Kidney tubule cell (primary cell): ENCODE results near the gene MYL12B.
A peak's percentile ranks its signal among the peaks of the same experiment; 100 is the strongest.
"Not testable (repeated sequence)": the region's sequence is repeated elsewhere in the genome, so short reads cannot be mapped to it uniquely, and the experiment has no call there.

Experiments used
- DNase-seq: peaks from one replicate; pipeline ENCODE4 v3.0.0-alpha.2; 2018; ENCODE audit warnings: low spot score

MYL12B gene

DNA sequence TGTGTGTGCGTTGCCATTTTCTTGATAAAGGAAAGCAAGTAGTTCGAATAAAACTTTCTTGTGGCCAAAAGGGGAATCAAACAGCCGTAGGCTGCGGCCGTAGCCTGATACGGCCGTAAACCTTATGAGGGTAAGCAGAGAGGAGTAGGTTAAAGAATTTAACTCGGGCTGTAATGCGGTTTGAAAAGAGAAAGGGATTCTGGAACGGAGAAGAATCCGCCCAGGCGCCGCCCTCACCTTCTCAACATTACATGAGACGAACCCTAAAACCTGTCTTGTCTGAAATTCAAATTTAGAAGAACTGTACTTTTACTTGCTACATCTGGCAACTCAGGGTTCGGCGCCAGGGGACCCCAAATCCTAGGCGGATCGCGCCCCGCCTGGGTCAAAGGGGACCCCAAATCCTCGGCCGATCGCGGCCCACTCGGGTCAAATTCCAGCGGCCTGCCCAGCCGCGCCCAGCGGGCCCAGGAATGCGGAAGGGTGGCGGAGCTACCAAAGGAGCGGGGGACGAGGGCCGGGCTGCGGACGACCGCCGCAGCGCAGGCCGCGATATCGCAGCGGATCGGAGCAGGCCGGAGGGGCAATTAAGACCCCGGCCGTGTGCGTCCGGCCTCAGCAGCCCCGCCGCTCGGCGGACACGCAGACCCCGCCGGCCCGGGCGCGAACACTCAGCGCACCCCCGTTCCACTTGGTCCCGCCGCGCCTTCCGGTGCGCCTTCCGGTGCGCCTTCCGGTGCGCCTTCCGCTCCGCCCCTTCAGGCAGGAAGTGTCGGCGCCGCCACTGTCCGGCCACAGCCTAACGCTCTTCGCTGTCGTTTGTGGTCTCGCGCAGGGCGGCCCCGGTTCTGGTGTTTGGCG is at the start of gene MYL12B:
MYL12B (plus strand) TSS at position 761 of the 861 bp plus-strand sequence. CDS start 10,766 bp downstream, outside the sequence.
- peak; percentile 88 for DNase-seq

DNA sequence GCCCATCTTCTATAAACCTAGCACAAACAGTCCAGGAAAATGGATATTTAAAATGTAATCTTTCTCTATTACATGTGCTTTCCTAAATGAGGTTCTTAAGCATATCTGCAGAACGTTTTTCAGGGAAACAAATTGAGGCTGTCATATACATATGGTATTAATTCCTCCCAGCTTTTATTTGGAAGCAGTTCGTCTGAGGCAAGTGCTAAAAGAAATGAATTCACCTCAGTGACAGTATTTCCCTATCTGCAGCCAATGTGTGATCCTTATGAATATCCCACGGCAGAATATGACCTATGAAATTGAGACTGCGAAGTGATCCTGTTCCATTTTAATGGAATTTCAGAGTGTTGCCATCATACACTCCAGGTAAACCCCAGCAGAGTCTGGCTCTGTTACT is 49.3 kb upstream of the MYL12B start:
- no peak for DNase-seq

DNA sequence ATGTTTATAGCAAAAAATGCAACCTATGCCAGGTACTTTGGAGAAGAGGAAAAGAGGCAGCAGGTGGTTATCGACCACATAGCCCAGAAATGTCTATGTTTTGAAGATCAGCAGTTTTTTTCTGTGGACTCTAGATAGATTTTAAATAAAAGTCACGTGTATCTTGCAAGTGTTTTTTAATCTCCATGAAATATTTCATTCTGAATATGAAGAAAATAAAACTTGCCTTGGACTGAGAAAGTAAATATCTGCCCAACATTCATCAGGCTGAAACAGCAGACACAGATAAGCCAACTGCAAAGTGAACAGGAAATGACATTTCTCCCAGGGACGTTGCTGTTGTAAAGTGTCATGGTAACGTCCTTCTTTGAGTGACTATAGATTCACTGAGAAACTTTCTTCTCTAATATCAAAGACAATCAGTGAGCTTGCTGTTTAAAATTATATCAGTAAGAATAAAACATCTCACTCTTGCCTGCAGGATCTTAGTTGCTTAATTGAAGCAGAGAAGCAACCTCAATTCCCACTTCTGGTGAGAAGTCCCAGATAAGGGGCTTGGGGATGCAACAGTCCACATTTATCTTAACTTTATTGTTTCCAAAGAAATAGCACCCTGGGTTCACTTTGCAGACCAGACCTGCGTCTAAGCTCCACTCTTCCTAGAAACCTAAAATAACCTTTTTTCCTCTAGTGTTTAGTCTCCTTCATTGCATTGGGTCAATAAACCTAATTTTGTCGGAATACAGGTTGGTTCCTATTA is 48.5 kb upstream of the MYL12B start:
- no peak for DNase-seq

DNA sequence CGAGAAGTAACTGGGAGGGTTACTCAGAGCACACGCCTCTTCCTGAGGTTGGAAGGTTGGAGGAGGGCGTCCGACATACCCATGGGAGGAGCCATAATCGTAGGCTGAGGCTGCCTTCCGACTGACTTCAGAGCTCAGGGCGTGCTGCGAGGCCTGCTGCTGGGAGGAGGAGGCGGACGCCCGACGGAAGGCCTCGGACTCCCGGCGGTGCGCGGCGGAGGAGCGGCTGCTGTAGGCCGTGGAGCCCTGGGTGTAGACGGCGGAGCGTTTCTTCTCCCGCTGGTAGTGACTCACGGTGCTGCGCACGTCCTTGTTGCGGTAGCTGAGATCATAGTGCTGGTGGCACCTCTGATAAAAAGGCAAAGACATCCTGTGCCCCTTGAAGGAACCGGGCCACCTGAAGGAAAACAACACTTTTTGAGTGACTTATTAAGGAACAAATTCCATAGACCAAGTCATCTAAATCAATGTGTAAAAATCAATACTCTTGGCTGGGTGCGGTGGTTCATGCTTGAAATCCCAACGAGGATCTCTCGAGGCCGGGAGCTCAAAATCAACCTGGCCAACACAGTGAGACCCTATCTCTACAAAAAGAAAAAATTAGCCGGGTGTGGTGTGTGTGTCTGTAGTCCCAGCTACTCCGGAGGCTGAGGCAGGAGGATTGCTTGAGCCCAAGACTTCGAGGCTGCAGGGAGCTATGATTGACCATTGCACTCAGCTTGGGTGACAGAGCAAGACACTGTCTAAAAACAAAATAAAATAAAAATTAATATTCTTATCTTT is 46.9 kb upstream of the MYL12B start:
- DNase-seq = no peak

DNA sequence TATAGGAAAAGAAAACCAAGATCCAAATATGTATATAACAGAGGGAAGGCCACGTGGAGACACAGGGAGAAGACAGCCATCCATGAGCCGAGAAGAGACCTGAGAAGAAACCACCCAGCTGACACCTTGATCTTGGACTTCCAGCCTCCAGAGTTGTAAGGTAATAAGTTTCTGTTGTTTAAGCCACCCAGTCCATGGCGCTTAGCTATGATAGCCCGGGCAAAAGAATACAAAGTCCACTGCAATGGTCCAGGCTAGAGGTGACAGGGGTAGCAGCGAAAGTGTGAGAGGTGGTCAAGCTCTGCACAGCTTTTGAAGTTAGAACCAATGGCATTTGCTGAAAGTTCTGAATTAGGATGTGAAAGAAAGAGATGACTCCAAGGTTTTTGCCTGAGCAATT is 44.9 kb upstream of the MYL12B start:
- no peak for DNase-seq

DNA sequence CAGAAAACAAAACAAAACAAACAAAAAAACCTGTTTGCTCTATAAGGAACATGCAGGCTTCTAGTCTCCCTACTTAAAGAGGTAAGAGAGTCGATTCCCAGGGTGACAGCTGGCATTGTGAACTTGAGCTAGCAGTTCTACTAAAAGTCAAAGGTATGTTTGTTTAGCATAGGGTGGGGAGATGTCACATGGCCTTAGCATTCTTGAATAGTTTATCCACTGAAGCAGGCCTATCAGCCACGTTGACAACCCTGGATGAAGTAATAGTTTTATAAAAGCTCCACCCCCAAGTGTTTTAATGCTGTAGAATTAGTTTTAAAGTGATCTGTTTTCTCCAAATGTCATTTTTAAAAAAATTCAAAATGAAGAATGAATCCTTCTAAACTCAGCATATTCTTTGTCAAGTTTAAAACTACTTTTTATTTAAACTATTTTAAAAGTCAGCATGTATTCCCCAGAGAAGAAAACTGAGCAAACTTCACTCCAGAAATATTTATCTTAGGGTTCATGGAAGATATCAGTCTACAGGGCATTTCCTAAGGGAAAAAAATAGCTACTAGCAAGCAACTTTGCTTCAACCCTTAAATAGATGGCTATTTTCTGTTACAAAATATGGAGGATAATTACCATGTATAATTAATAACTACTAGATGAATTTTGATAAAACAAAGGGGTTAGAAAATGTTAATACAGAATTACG is 43.8 kb upstream of the MYL12B start:
- peak; percentile 14 for DNase-seq

DNA sequence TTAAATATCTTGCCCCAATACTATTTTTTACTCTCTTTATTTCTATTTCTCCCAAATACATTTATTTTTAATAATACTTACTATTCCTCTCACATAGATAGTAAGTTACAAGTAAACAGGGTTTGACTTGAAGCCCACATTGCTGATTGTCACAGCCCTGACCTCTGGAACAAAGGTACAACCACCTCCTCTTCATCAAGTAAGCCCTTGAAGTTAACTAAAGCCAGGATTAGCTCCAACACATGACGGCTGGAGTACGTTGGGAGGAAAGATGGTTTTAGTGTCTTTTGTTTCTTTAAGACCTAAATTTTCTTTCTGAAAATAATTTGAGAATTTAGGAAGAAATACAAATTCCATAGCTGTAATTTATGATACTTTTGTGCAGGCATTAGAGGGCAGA is 43.1 kb upstream of the MYL12B start:
- no peak for DNase-seq

DNA sequence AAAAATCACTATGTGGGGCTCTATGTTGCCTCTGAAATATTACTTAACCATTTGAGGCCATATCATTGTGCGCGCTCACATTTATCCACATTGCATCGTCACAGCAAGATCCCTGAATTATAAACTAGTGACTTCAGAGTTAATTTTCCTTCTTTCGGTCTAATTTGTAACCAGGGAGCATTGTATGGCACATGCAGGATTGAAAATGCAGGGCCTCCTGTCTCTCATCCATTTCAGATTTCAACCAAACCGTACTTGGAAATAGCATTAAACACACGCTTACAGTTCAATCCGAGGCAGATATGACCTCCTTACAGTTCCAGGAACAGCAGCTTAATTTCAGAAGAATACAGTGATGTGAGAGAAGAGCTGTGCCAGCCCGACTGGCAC is 42.7 kb upstream of the MYL12B start:
- no peak for DNase-seq

DNA sequence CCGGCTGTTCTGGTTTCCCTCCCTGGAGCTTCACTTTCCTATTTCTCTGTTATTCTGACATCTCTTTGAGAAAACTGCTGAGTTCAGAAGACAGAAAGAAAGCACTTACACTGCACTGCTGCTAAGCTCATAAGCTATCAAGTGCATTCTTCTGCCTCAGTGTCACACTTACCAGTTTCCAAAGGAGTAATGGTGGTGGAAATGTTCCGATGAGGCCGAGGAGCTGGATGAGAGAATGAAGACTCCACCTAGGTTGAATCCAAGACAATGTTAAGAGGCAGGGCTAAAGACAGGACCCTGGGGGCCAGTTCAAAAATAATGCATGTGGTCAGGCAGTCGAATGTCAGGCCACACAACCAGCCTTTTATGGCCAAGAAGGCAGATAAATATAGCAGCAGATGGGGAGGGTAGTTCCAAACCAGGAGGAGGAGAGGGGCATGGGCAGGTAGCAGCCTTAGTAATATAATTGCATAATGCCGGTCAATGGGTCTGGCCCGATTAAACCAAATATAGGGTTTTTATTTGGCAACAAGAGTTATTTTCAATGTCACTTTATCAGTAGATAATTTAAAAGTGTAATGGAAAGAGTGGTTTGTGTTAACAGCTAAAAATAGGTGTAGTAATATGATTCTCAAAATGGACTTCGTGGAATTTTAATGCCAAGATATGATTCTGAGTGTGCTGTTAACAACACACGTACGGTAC is 42.1 kb upstream of the MYL12B start, which contains the start of gene MYOM1:
MYOM1 (minus strand) TSS at position 338 of the 705 bp plus-strand sequence. CDS start 4,745 bp downstream, outside the sequence.
- no peak for DNase-seq

DNA sequence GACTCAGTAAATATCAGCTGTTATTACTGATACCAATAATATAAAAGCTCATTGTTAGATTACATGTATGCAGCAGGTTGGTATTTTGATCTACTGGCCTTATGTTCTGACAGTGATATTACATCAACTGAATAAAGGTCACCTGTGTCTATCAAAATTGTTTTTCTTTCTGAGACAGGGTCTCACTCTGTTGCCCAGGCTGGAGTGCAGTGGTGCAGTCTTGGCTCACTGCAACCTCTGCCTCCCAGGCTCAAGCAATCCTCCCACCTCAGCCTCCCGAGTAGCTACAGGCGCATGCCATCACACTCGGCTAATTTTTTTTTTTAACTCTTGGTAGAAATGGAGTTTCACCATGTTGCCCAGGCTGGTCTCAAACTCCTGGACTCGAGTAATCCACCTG is 41.1 kb upstream of the MYL12B start:
- DNase-seq = not testable (repeated sequence)

DNA sequence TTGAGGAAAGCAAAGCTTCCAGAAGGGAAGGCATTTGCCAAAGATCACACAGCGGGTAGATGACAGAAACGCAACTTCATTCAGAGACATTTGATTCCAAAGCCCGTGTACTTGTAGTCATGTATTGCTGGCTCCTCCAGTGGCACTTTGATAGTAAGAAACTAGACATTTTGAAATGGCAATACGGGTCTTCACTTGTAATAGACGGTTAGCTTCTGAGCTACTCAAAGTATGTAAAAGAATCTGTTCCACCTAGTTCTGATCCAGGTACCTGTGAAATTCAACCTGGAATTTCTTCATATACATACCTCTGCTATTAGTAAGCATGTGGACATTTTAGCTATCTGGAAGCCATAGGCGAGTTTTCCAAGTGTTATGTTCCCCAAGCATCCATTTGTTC is 40.4 kb upstream of the MYL12B start:
- no peak for DNase-seq

DNA sequence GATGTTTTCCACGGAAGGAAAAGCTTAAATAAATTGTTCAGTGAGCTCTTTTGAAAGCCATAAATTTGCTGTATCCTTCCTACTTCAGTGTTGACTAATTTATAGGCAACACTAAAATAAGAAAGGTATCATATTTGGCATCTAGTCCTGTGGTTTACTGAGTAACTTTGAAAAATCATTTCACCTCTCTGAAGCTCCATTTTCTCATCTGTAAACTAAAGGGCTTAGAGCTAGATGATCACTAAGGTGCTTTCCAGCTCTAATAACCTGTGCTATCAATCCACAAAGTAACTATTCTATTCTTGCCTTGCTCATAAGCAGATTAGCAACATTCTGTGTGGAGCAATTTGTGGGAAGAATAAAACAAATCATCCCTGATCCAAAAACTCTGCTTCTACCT is 38.6 kb upstream of the MYL12B start:
- no peak for DNase-seq

DNA sequence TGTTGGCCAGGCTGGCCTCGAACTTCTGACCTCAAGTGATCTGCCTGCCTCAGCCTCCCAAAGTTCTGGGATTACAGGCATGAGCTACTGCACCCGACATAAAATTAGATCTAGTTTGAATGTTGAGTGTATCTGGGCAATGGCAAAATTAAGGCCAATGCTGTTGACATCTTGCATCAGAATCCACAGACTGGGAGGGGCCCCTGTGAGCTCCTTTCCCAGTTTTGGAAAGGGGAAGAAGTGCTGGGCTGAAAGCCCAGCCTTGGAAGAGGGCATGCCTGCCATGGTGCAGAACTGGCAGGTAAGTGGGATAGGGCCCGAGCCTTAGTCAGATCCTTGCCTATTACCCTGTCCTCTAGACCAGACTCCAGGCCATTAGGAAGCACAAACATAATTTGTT is 37.7 kb upstream of the MYL12B start:
- no peak for DNase-seq

DNA sequence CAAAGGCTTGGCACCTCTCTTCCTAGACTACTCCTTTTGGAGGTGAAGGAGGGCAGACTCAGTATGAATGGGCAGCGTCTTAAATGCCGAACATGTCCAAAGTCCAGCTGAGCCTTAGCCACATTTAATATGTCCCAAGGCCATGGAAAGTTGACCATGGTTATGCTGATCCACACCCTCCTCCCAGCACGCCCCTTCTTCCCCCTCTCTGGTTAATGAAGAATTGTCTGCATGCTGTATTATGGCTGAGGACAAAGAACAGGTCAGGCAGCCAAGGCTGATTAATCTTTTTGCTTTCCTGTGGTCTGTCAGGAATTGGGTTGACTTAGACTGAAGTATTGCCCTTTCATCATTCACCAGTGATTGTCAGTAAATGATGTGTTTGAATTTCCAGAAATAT is 36.3 kb upstream of the MYL12B start:
- no peak for DNase-seq

DNA sequence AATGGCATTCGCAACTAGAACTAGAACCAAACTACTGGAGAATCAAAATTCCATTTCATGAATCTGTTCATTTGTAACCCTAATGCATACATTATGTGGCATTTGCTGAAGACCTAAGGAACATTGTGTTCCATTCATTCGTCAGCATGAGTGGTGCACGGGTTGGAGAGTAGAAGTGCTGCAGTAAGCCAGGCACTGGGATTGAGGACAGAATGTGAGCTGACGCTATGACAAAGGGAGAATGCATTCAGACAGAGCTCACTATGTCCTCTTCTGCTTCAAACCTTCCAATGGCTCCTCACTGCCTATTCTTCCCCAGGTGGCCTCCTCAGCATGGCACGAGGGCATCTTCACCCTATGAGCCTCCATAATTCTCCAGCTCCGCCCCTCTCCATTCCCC is 35.9 kb upstream of the MYL12B start:
- DNase-seq = no peak

DNA sequence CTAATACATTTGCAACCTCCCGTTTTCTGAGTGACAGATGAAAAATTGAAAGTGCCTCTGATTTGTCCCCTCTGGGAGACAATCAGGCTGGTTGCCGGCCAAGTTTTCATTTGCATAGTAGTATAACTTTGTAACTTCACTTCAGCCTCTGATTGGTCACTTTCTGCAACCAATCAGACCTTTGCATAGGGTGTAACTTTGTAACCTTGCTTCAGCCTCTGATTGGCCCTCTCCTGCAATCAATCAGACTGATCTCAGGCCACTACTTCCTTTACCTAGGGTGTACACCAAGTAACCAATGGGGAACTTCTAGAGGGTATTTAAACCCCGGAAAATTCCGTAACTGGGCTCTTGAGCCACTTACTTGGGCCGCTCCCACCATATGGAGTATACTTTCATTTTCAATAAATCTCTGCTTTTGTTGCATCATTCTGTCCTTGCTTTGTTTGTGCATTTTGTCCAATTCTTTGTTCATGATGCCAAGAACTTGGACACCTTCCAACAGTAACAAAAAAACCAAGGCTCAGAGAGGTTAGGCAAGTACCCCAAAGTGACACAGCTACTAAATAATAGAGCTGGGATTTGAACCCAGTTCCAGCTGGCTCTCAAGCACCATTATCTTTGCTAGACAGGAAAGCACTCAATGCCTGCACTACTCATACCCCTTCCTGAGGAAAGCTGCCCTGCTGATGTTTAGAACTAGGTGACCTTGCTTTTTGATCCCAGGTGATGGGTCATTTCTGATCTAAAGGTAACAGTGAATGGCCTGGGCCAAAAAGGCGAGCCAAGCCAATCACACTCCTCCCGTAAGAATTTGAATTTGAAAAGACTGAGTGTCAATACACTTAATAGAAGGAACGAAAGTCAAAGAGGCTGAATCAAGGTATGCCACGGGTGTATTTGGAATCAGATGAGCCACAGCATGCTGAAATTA is 31.3 kb upstream of the MYL12B start:
- no peak for DNase-seq

DNA sequence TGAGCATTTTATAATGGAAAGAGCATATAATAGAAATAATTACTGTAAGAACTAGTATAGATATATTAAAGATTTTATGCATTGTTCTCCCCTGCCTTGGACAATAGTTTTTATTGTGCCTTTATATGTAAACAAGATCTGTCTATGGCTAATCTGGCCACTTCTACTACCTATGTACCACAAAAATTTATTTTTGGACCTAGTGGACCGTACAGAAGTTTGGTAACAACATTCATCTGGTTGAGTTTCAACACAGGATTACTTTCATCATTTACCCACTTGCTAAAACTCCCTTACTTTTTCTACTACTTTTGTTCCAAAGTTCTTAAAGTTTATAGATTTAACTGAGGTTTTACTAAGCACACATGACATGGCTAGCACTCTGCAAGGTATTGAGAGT is 28.9 kb upstream of the MYL12B start:
- DNase-seq = no peak

DNA sequence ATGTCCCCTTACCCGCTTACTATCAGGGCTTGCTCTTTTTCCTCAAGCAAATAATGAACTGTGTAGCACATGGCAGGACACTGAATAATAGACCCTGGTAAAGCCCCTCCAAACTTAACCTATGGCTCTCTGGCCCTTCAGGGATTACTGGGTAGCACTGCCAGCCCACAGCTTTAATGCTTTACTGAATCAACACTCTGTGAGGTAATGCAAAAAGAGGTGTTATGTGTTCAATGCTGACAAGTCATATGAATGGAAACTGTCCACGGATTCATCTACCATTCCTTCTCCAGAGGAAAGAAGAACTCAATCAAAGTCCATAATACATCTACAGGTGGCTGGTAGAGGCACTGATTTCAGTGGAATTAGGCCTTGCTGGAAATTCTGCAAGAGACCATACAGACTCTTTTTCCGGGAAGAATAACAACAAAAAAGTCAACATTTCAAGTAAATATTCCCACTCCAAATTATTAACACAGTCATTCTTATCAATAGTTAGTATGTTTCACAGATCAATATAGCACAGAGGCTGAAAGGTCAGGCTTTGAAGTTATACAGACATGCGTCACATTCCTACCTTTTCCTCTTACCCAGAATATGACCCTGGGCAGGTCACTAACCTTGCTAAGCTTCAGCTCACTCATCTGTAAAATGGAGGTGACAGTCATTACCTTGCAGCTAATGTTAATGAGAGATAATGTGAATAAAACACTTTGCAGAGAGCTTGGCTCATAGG is 28.3 kb upstream of the MYL12B start:
- no peak for DNase-seq

DNA sequence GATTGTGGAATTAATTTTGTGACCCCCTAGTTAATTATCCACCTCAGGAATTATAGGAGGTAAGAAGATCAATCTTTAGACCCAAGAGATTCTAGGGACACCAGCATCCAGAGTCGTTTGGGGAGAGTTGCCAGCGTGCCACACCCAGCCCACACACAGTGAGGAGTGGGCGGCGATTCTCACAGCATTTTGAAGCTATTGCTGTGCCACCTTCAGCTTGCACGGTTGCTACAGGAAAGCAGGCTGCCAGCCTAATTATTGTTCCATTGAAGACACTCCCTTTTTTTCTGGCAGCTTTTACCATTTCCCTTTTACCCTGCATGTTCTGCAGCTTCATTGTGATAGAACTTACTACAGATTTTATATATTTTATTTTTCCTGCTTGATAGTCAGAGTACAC is 27.5 kb upstream of the MYL12B start:
- DNase-seq = no peak
